Activated B cell treated with CpG ODN at 0.5 μM for 24 hours (primary cell): ENCODE measurements around the gene ABHD14A. TPM values are rescaled to one million over a fixed set of nuclear protein-coding genes. Genes with fewer than 3 reads are reported as not detected.

Experiments
- ATAC-seq: fragments of 200-7000 bp; cut with Tn5 transposase; one replicate; pipeline ENCODE4 v1.10.0; 2021; ENCODE audit warnings: low read depth, mild to moderate bottlenecking, moderate library complexity
- CTCF ChIA-PET: fragments of 350-600 bp; sonication (Branson Sonifier 250); formaldehyde crosslinking; loops from one replicate; lab custom pipeline; 2021; ENCODE audit warnings: antibody characterized with exemption; lab: Charles Lee
- POLR2A ChIA-PET: fragments of 350-600 bp; sonication (Branson Sonifier 250); formaldehyde crosslinking; loops from one replicate; lab custom pipeline; 2021; ENCODE audit warnings: antibody characterized with exemption; lab: Charles Lee
- DNase-seq: peaks from one replicate; pipeline ENCODE4 v3.0.0; 2022
- H3K27ac Mint-ChIP-seq: one replicate; pipeline ENCODE4 v1.8.0; 2020; ENCODE audit warnings: mixed read lengths
- H3K27me3 Mint-ChIP-seq: one replicate; pipeline ENCODE4 v1.8.0; 2021; ENCODE audit warnings: mixed read lengths
- H3K36me3 Mint-ChIP-seq: one replicate; pipeline ENCODE4 v1.8.0; 2021; ENCODE audit warnings: low read depth, mixed read lengths
- H3K4me1 Mint-ChIP-seq: one replicate; pipeline ENCODE4 v1.8.0; 2021; ENCODE audit warnings: mixed read lengths
- H3K4me3 Mint-ChIP-seq: one replicate; pipeline ENCODE4 v1.8.0; 2020; ENCODE audit warnings: mild to moderate bottlenecking, mixed read lengths
- H3K9me3 Mint-ChIP-seq: one replicate; pipeline ENCODE4 v1.8.0; 2020; ENCODE audit warnings: mixed read lengths
- CTCF ChIP-seq: fragments of 200-600 bp; IDR thresholded peaks from one replicate; pipeline ENCODE4 v1.8.0; 2022; ENCODE audit warnings: antibody characterized with exemption, mild to moderate bottlenecking
- intact Hi-C: fragments of 100-400 bp; cut with micrococcal nuclease; formaldehyde crosslinking; loops from one replicate; pipeline ENCODE4 v1.15.1; 2024
- total RNA-seq: library from RNA; stranded (reverse); gene quantifications from 2 replicates; pipeline ENCODE4 v1.2.3, GENCODE V29; 2022

Gene ABHD14A
- total RNA-seq, 1 donor from 2014 or later: 5.1 TPM

- intact Hi-C loops: no loop called here
- Mint-ChIP-seq H3K36me3 (peaks cover 47% of the 10 kb centered on the region), H3K4me1 (peaks cover 37% of the 10 kb centered on the region), H3K4me3 (peak overlapping the region; percentile 100), H3K27me3 (no peaks in the 10 kb centered on the region), H3K9me3 (no peaks in the 10 kb centered on the region), H3K27ac (peak overlapping the region; percentile 100)
- TF ChIP-seq CTCF: no peak
- ATAC-seq (no peak), DNase-seq (no peak)
- POLR2A ChIA-PET: interaction anchor here (1.0 to 2.7 kb wide), 9 partner anchors 8 to 194 kb away, joined by 4 to 58 read pairs (median 20); partner anchors contain the start of genes ABHD14A, ABHD14B, ACY1 and DUSP7
- CTCF ChIA-PET: interaction anchor here (2.2 kb wide), 1 partner anchor 20 kb away, joined by 7 read pairs; the partner anchor contains the start of gene ABHD14A
Measured at GRCh38 chr3:51994530-51994929, 19.7 kb downstream of the ABHD14A start.

GRCh38 chr3:51995346-51996163 lies 20.7 kb downstream of the ABHD14A start, which contains the start of gene RPL29:
RPL29 (minus strand) TSS chr3:51995895; CDS start chr3:51995461, 434 bp downstream.
- no peaks in the 10 kb centered on the region for H3K9me3 Mint-ChIP-seq
- H3K4me1 Mint-ChIP-seq: peaks cover 37% of the 10 kb centered on the region
- TF ChIP-seq CTCF: no peak
- H3K27ac Mint-ChIP-seq: peak within 1 kb of the TSS; percentile 100
- H3K27me3 Mint-ChIP-seq: no peaks in the 10 kb centered on the region
- H3K4me3 Mint-ChIP-seq: peak within 1 kb of the TSS; percentile 100
- peaks cover 47% of the 10 kb centered on the region for H3K36me3 Mint-ChIP-seq
- ChIA-PET POLR2A (interaction anchor here (0.6 to 2.7 kb wide), 29 partner anchors 9 to 1042 kb away, joined by 3 to 58 read pairs (median 6); partner anchors contain the start of genes ABHD14A, ABHD14B, ACY1 and DUSP7), CTCF (interaction anchor here (0.9 to 2.2 kb wide), 4 partner anchors 12 to 61 kb away, joined by 3 to 7 read pairs (median 4); partner anchors contain the start of genes ABHD14A, ACY1, DUSP7 and PARP3)
- intact Hi-C loops: loop anchor here (1.0 to 5.0 kb wide), 4 partner anchors 12 to 692 kb away; partner anchors contain the start of genes ABHD14A, ACY1, GNL3 and PARP3
- ATAC-seq: peak; percentile 98
- peak; percentile 84 for DNase-seq

- Mint-ChIP-seq H3K4me1 (peaks cover 38% of the 10 kb centered on the region), H3K27me3 (no peaks in the 10 kb centered on the region), H3K4me3 (no peak overlapping the region), H3K27ac (no peak overlapping the region), H3K9me3 (no peaks in the 10 kb centered on the region), H3K36me3 (peaks cover 36% of the 10 kb centered on the region)
- no peak for DNase-seq
- no peak for TF ChIP-seq CTCF
- intact Hi-C loops: loop anchor here (5.0 kb wide), 1 partner anchor 690 kb away; the partner anchor contains the start of genes GNL3 and PBRM1
- CTCF ChIA-PET: interaction anchor here (1.5 kb wide), 1 partner anchor 146 kb away, joined by 4 read pairs; no protein-coding TSS in a partner anchor
- POLR2A ChIA-PET: interaction anchor here (0.6 to 0.7 kb wide), 3 partner anchors 11 to 229 kb away, joined by 3 to 4 read pairs (median 3); no protein-coding TSS in a partner anchor
- ATAC-seq: no peak
Measured at GRCh38 chr3:51997172-51997571, 22.3 kb downstream of the ABHD14A start.

- ChIA-PET CTCF (interaction anchor here (1.3 to 1.5 kb wide), 3 partner anchors 125 to 147 kb away, joined by 4 to 5 read pairs (median 4); no protein-coding TSS in a partner anchor), POLR2A (interaction anchor here (0.6 to 1.0 kb wide), 4 partner anchors 24 to 228 kb away, joined by 3 to 5 read pairs (median 4); partner anchors contain the start of gene ABHD14A)
- H3K36me3 Mint-ChIP-seq: peaks cover 28% of the 10 kb centered on the region
- peaks cover 31% of the 10 kb centered on the region for H3K4me1 Mint-ChIP-seq
- no peaks in the 10 kb centered on the region for H3K27me3 Mint-ChIP-seq
- no peak overlapping the region for H3K4me3 Mint-ChIP-seq
- no peaks in the 10 kb centered on the region for H3K9me3 Mint-ChIP-seq
- ATAC-seq (no peak), DNase-seq (no peak)
- TF ChIP-seq CTCF: no peak
- intact Hi-C loops: loop anchor here (5.0 kb wide), 1 partner anchor 689 kb away; the partner anchor contains the start of genes GNL3 and PBRM1
- no peak overlapping the region for H3K27ac Mint-ChIP-seq
Measured at GRCh38 chr3:51997935-51998596, 23.2 kb downstream of the ABHD14A start.
